Measurements from ENCODE around the gene POU5F1.

- TF ChIP-seq MAX (IDR thresholded peaks at IDR 0.05) (no peak), MAFK (IDR thresholded peaks at IDR 0.05; ENCODE audit: partially characterized antibody) (no peak), ZFP36 (IDR thresholded peaks at IDR 0.05; ENCODE audit: borderline replicate concordance, partially characterized antibody) (no peak), CTCF (IDR thresholded peaks at IDR 0.05) (no peak), POLR2A (IDR thresholded peaks at IDR 0.05; ENCODE audit: low read length) (no peak), USF2 (IDR thresholded peaks at IDR 0.05) (no peak)
Measured at GRCh38 chr6:31179896-31180295, 9.4 kb upstream of the POU5F1 start.
